NCI-H2107 treated with DMSO at 0.1 percent for 48 hours (cell line): ENCODE measurements around the gene AGAP3.
A peak's percentile ranks its signal among the peaks of the same experiment; 100 is the strongest.

ENCODE experiments used
- DNase-seq: peaks from one replicate; lab custom pipeline; 2025; ENCODE audit not compliant: unreplicated experiment; lab: John Stamatoyannopoulos, UW

Gene AGAP3

GRCh38 chr7:151122796-151123157 is 36.5 kb downstream of the AGAP3 start:
- DNase-seq, result no peak

- no peak for DNase-seq
Measured at GRCh38 chr7:151123158-151123821, 37.0 kb downstream of the AGAP3 start.

- peak; percentile 80 for DNase-seq
Measured at GRCh38 chr7:151123822-151124464, 37.7 kb downstream of the AGAP3 start.

- DNase-seq, result no peak
Measured at GRCh38 chr7:151124481-151124880, 38.2 kb downstream of the AGAP3 start.

GRCh38 chr7:151124899-151125399 is 38.7 kb downstream of the AGAP3 start:
- DNase-seq, result no peak

- DNase-seq, result no peak
Measured at GRCh38 chr7:151125470-151125845, 39.2 kb downstream of the AGAP3 start.

- DNase-seq, result no peak
Measured at GRCh38 chr7:151125846-151126481, 39.7 kb downstream of the AGAP3 start.

- no peak for DNase-seq
Measured at GRCh38 chr7:151126491-151127137, 40.3 kb downstream of the AGAP3 start.

- DNase-seq, result no peak
Measured at GRCh38 chr7:151128144-151128543, 41.9 kb downstream of the AGAP3 start.

GRCh38 chr7:151128716-151129115 is 42.4 kb downstream of the AGAP3 start:
- no peak for DNase-seq

- no peak for DNase-seq
Measured at GRCh38 chr7:151129117-151129959, 43.1 kb downstream of the AGAP3 start.

- DNase-seq, result no peak
Measured at GRCh38 chr7:151129960-151130591, 43.8 kb downstream of the AGAP3 start.

GRCh38 chr7:151130741-151131157 is 44.5 kb downstream of the AGAP3 start:
- DNase-seq, result no peak

- no peak for DNase-seq
Measured at GRCh38 chr7:151131224-151131591, 44.9 kb downstream of the AGAP3 start.

GRCh38 chr7:151131592-151132293 is 45.5 kb downstream of the AGAP3 start:
- no peak for DNase-seq

- no peak for DNase-seq
Measured at GRCh38 chr7:151132461-151133205, 46.4 kb downstream of the AGAP3 start.

GRCh38 chr7:151133266-151133985 is 47.2 kb downstream of the AGAP3 start:
- DNase-seq, result no peak

GRCh38 chr7:151133986-151134742 is 47.9 kb downstream of the AGAP3 start:
- no peak for DNase-seq
